ENCODE data around the gene LONP2.

The LONP2 gene

DNA sequence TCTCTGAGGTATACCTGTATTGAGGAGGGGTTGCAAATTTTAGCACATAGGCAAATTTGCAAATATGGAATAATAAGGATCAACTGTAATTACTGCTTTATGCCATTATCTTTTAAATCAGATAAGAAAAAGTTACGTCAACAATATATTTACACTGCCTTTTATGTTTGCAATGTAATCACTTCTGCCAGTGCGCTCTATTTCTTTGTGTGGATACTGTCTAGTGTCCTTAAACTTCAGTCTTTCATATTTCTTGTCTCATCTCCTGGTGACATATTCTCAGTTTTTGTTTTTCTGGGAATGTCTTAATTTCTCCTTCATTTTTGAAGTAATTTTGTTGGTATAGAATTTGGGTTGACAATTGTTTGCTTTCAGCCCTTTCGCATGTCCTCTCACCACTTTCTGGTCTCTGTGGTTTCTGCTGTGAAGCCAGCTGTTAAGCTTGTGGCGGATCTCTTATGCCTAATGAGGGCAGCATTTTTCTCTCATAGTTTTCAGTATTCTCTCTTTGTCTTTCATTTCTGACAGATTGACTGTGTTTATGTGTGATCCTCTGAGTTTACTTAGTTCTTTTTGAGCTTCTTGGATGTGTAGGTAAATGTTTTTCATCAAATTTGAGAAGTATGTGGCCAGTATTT lies 40.8 kb downstream of the LONP2 start:
- Histone ChIP-seq H4K91ac (ENCODE audit: low read depth, low read length, poor library complexity) (no peak overlapping the region), H3K36me3 (replicated peaks in 1 of 2; ENCODE audit: control insufficient read depth in 2 of 2, insufficient read depth in 2 of 2, low read length in 2 of 2) (peaks cover 9 to 83% of the 10 kb centered on the region in 2 donors)

DNA sequence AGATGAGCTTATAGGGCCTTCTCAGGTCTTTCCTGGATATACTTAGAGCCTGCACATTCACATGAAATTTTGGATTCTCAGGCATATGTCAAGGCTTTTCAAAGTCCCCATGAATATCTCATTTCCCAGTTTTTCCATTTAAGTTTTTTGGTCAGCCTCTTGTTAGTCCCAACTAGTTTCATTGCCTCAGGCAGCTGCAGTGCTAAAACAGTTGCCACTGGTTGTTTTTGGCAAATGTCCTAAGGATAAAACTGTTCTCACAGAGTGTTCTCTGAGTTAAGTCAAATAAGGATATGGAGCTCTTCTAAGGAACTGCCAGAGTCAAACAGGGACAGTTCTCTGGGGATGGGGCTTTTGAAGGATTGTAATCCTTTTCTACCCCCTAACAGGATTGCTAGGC lies 43.1 kb downstream of the LONP2 start:
- Histone ChIP-seq H2AFZ (ENCODE audit: low read length) (no peak overlapping the region), H3K36me3 (replicated peaks in 1 of 2; ENCODE audit: control insufficient read depth in 2 of 2, insufficient read depth in 2 of 2, low read length in 2 of 2) (peaks cover 11 to 86% of the 10 kb centered on the region in 2 donors), H3K4me1 (ENCODE audit: control insufficient read depth in 2 of 2, insufficient read depth in 1 of 2, low read depth in 1 of 2, low read length in 2 of 2) (no peaks in the 10 kb centered on the region), H3K9ac (ENCODE audit: low read depth, low read length, poor library complexity) (no peak overlapping the region), H2AK5ac (ENCODE audit: low read depth, low read length) (no peak overlapping the region), H3K79me1 (ENCODE audit: low read depth, low read length) (peaks cover 2% of the 10 kb centered on the region), H3K9me3 (replicated peaks in 1 of 2; ENCODE audit: control insufficient read depth in 2 of 2, insufficient read depth in 1 of 2, low read depth in 1 of 2, low read length in 2 of 2) (peaks cover 5 to 31% of the 10 kb centered on the region in 2 donors), H3K14ac (ENCODE audit: low read length) (no peak overlapping the region), H2BK12ac (ENCODE audit: low read length) (no peak overlapping the region), H3K27ac (replicated peaks; ENCODE audit: low read length) (no peak overlapping the region), H4K91ac (ENCODE audit: low read depth, low read length, poor library complexity) (no peak overlapping the region), H2BK15ac (ENCODE audit: low read length) (no peak overlapping the region), H2BK5ac (ENCODE audit: low read length) (no peak overlapping the region), H3K27me3 (ENCODE audit: control insufficient read depth in 3 of 3, insufficient read depth in 3 of 3, low read depth in 1 of 3, low read length in 3 of 3) (no peaks in the 10 kb centered on the region), H2BK120ac (ENCODE audit: low read depth, low read length) (no peak overlapping the region), H3K4ac (ENCODE audit: low read length) (no peak overlapping the region), H3K4me2 (ENCODE audit: insufficient read depth, low read length, poor library complexity, severe bottlenecking) (no peak overlapping the region), H3K23ac (ENCODE audit: low read depth, low read length, poor library complexity) (no peak overlapping the region), H3K4me3 (ENCODE audit: low read length in 2 of 2) (no peak overlapping the region), H4K8ac (ENCODE audit: low read depth, low read length) (no peak overlapping the region), H3K18ac (ENCODE audit: low read length) (no peak overlapping the region)
- DNase-seq (ENCODE audit: low spot score) = no peak

More for the DNA sequence above, 40.8 kb downstream of the LONP2 start:
- no peak for DNase-seq (ENCODE audit: low spot score)
- H3K18ac ChIP-seq (ENCODE audit: low read length) = no peak overlapping the region
- no peak overlapping the region for H4K8ac ChIP-seq (ENCODE audit: low read depth, low read length)
- no peak overlapping the region for H2BK12ac ChIP-seq (ENCODE audit: low read length)
- H2BK15ac ChIP-seq (ENCODE audit: low read length) = no peak overlapping the region
- H3K9me3 ChIP-seq (replicated peaks in 1 of 2; ENCODE audit: control insufficient read depth in 2 of 2, insufficient read depth in 1 of 2, low read depth in 1 of 2, low read length in 2 of 2) = peaks cover 5 to 31% of the 10 kb centered on the region in 2 donors
- H3K79me1 ChIP-seq (ENCODE audit: low read depth, low read length) = peaks cover 2% of the 10 kb centered on the region
- no peaks in the 10 kb centered on the region for H3K27me3 ChIP-seq (ENCODE audit: control insufficient read depth in 3 of 3, insufficient read depth in 3 of 3, low read depth in 1 of 3, low read length in 3 of 3)
- no peak overlapping the region for H2AK5ac ChIP-seq (ENCODE audit: low read depth, low read length)
- H3K4me1 ChIP-seq (ENCODE audit: control insufficient read depth in 2 of 2, insufficient read depth in 1 of 2, low read depth in 1 of 2, low read length in 2 of 2) = no peaks in the 10 kb centered on the region
- no peak overlapping the region for H3K14ac ChIP-seq (ENCODE audit: low read length)
- no peak overlapping the region for H2BK5ac ChIP-seq (ENCODE audit: low read length)
- no peak overlapping the region for H3K23ac ChIP-seq (ENCODE audit: low read depth, low read length, poor library complexity)
- WGBS, 2 donors (ENCODE audit: extremely low coverage in 2 of 2, insufficient read length in 2 of 2, insufficient replicate concordance in 1 of 2) = no CpG with 5 or more reads among the region's 4 CpGs
- H2AFZ ChIP-seq (ENCODE audit: low read length) = no peak overlapping the region
- H2BK120ac ChIP-seq (ENCODE audit: low read depth, low read length) = no peak overlapping the region
- H3K4me2 ChIP-seq (ENCODE audit: insufficient read depth, low read length, poor library complexity, severe bottlenecking) = no peak overlapping the region
- H3K27ac ChIP-seq (replicated peaks; ENCODE audit: low read length) = no peak overlapping the region
- H3K9ac ChIP-seq (ENCODE audit: low read depth, low read length, poor library complexity) = no peak overlapping the region
- no peak overlapping the region for H3K4ac ChIP-seq (ENCODE audit: low read length)
- H3K4me3 ChIP-seq (ENCODE audit: low read length in 2 of 2) = no peak overlapping the region

DNA sequence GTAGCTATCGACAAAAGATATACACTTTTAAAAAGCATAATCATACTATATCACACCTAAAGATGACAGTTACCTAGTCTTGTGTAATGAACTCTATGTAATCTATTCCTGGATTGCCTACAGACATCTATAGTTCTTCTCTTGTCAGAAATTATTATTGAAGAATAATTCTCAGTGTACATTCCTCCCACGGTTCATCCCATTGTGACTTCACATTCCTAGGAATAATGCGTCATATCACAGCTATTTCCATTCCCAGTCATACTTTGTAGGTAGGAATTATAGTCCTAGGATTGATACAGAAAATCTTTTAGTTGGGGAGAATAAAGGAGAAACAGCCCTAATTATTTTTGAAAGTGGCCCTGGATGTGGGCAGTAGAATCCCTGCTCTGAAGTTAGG lies 47.2 kb downstream of the LONP2 start:
- Histone ChIP-seq H3K14ac (ENCODE audit: low read length) (no peak overlapping the region), H3K36me3 (replicated peaks in 1 of 2; ENCODE audit: control insufficient read depth in 2 of 2, insufficient read depth in 2 of 2, low read length in 2 of 2) (peaks cover 11 to 75% of the 10 kb centered on the region in 2 donors), H3K23ac (ENCODE audit: low read depth, low read length, poor library complexity) (no peak overlapping the region)

DNA sequence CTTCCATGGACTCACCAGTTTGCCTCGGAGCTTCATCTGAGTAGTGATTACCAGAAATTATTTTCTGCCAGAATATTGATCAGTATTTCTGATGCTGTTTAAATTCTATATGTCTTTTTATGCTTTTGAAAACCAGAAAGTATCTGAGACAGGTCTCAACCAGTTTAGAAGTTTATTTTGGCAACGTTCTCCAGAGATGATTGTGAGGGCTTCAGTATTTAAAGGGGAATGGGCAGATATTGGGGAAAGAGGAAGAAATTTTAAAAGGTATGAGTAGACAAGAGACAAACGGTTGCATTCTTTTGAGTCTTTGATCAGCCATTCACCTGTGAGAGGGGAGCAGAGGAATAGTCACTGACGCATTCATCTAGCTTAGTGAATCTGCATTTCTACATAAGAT lies 47.7 kb downstream of the LONP2 start:
- no peak overlapping the region for H3K18ac ChIP-seq (ENCODE audit: low read length)
- no peak overlapping the region for H2AFZ ChIP-seq (ENCODE audit: low read length)
- H3K9me3 ChIP-seq (replicated peaks in 1 of 2; ENCODE audit: control insufficient read depth in 2 of 2, insufficient read depth in 1 of 2, low read depth in 1 of 2, low read length in 2 of 2) = peaks cover 5 to 12% of the 10 kb centered on the region in 2 donors
- peaks cover 2% of the 10 kb centered on the region for H3K79me1 ChIP-seq (ENCODE audit: low read depth, low read length)
- no peaks in the 10 kb centered on the region for H3K4me1 ChIP-seq (ENCODE audit: control insufficient read depth in 2 of 2, insufficient read depth in 1 of 2, low read depth in 1 of 2, low read length in 2 of 2)
- H3K9ac ChIP-seq (ENCODE audit: low read depth, low read length, poor library complexity) = no peak overlapping the region
- no peak overlapping the region for H2BK12ac ChIP-seq (ENCODE audit: low read length)
- no peak overlapping the region for H4K91ac ChIP-seq (ENCODE audit: low read depth, low read length, poor library complexity)
- no peak overlapping the region for H2BK5ac ChIP-seq (ENCODE audit: low read length)
- peaks cover 8 to 75% of the 10 kb centered on the region in 2 donors for H3K36me3 ChIP-seq (replicated peaks in 1 of 2; ENCODE audit: control insufficient read depth in 2 of 2, insufficient read depth in 2 of 2, low read length in 2 of 2)
- no peaks in the 10 kb centered on the region for H3K27me3 ChIP-seq (ENCODE audit: control insufficient read depth in 3 of 3, insufficient read depth in 3 of 3, low read depth in 1 of 3, low read length in 3 of 3)
- no peak overlapping the region for H3K27ac ChIP-seq (replicated peaks; ENCODE audit: low read length)
- no peak overlapping the region for H4K8ac ChIP-seq (ENCODE audit: low read depth, low read length)
- H3K4ac ChIP-seq (ENCODE audit: low read length) = no peak overlapping the region
- no peak for DNase-seq (ENCODE audit: low spot score)
- H2AK5ac ChIP-seq (ENCODE audit: low read depth, low read length) = no peak overlapping the region
- H3K4me3 ChIP-seq (ENCODE audit: low read length in 2 of 2) = no peak overlapping the region
- H3K14ac ChIP-seq (ENCODE audit: low read length) = no peak overlapping the region
- H3K4me2 ChIP-seq (ENCODE audit: insufficient read depth, low read length, poor library complexity, severe bottlenecking) = no peak overlapping the region
- WGBS, 2 donors (ENCODE audit: extremely low coverage in 2 of 2, insufficient read length in 2 of 2, insufficient replicate concordance in 1 of 2) = no CpG with 5 or more reads among the region's 4 CpGs
- no peak overlapping the region for H2BK120ac ChIP-seq (ENCODE audit: low read depth, low read length)
- H3K23ac ChIP-seq (ENCODE audit: low read depth, low read length, poor library complexity) = no peak overlapping the region
- H2BK15ac ChIP-seq (ENCODE audit: low read length) = no peak overlapping the region

More for the DNA sequence above, 47.2 kb downstream of the LONP2 start:
- H2BK12ac ChIP-seq (ENCODE audit: low read length) = no peak overlapping the region
- H3K9me3 ChIP-seq (replicated peaks in 1 of 2; ENCODE audit: control insufficient read depth in 2 of 2, insufficient read depth in 1 of 2, low read depth in 1 of 2, low read length in 2 of 2) = peaks cover 5 to 16% of the 10 kb centered on the region in 2 donors
- H4K8ac ChIP-seq (ENCODE audit: low read depth, low read length) = no peak overlapping the region
- H3K4me2 ChIP-seq (ENCODE audit: insufficient read depth, low read length, poor library complexity, severe bottlenecking) = no peak overlapping the region
- no peak overlapping the region for H3K4ac ChIP-seq (ENCODE audit: low read length)
- no peak overlapping the region for H3K27ac ChIP-seq (replicated peaks; ENCODE audit: low read length)
- no peak overlapping the region for H3K4me3 ChIP-seq (ENCODE audit: low read length in 2 of 2)
- no CpG with 5 or more reads among the region's 3 CpGs for WGBS, 2 donors (ENCODE audit: extremely low coverage in 2 of 2, insufficient read length in 2 of 2, insufficient replicate concordance in 1 of 2)
- no peak overlapping the region for H2BK15ac ChIP-seq (ENCODE audit: low read length)
- no peaks in the 10 kb centered on the region for H3K4me1 ChIP-seq (ENCODE audit: control insufficient read depth in 2 of 2, insufficient read depth in 1 of 2, low read depth in 1 of 2, low read length in 2 of 2)
- H2BK5ac ChIP-seq (ENCODE audit: low read length) = no peak overlapping the region
- H3K27me3 ChIP-seq (ENCODE audit: control insufficient read depth in 3 of 3, insufficient read depth in 3 of 3, low read depth in 1 of 3, low read length in 3 of 3) = no peaks in the 10 kb centered on the region
- H2AFZ ChIP-seq (ENCODE audit: low read length) = no peak overlapping the region
- no peak overlapping the region for H2BK120ac ChIP-seq (ENCODE audit: low read depth, low read length)
- no peak overlapping the region for H3K18ac ChIP-seq (ENCODE audit: low read length)
- peaks cover 2% of the 10 kb centered on the region for H3K79me1 ChIP-seq (ENCODE audit: low read depth, low read length)
- no peak overlapping the region for H3K9ac ChIP-seq (ENCODE audit: low read depth, low read length, poor library complexity)
- H2AK5ac ChIP-seq (ENCODE audit: low read depth, low read length) = no peak overlapping the region
- no peak overlapping the region for H4K91ac ChIP-seq (ENCODE audit: low read depth, low read length, poor library complexity)
- no peak for DNase-seq (ENCODE audit: low spot score)
